Caco-2 (cell line): ENCODE measurements around the gene HS3ST3B1. TPM values are rescaled to one million over a fixed set of nuclear protein-coding genes. Genes with fewer than 3 reads are reported as not detected.

Experiments
- BruUV-seq: library from RNA; stranded (reverse); fragments of 400-500 nt; replicated peaks from 2 replicates; lab custom pipeline; 2021; lab: Mats Ljungman, UMichigan
- CTCF ChIA-PET: fragments of 300-600 bp; sonication (Branson Sonifier 250); formaldehyde crosslinking; loops from one replicate; lab custom pipeline; 2022; ENCODE audit warnings: antibody characterized with exemption; lab: Charles Lee
- POLR2A ChIA-PET: fragments of 300-600 bp; sonication (Branson Sonifier 250); formaldehyde crosslinking; loops from one replicate; lab custom pipeline; 2022; ENCODE audit warnings: antibody characterized with exemption; lab: Charles Lee
- DNase-seq, 2 experiments: peaks; one replicate each; pipeline versions ENCODE4 v3.0.0 to v3.0.0-alpha.2; 2020 to 2022
- H3K27me3 ChIP-seq: replicated peaks from 2 replicates; pipeline ENCODE4 v1.6.0; 2011; ENCODE audit warnings: low read length; ENCODE audit not compliant: control insufficient read depth, insufficient read depth
- H3K36me3 ChIP-seq: 2 replicates; pipeline ENCODE4 v1.5.1; 2011; ENCODE audit warnings: low read length; ENCODE audit not compliant: control insufficient read depth, insufficient read depth
- H3K4me1 ChIP-seq: fragments of 250-450 bp; sonication (Bioruptor Pico); 2 replicates; pipeline ENCODE4 v1.5.1; 2020; ENCODE audit warnings: mild to moderate bottlenecking
- H3K4me3 ChIP-seq: 2 replicates; pipeline ENCODE4 v1.5.1; 2011; ENCODE audit warnings: low read depth, mild to moderate bottlenecking, control low read depth, low read length
- H3K9me3 ChIP-seq: fragments of 250-450 bp; sonication (Bioruptor Pico); 2 replicates; pipeline ENCODE4 v1.5.1; 2020; ENCODE audit warnings: mild to moderate bottlenecking, moderate library complexity
- H3K27ac Mint-ChIP-seq: one replicate; pipeline ENCODE4 v1.8.0; 2022; ENCODE audit warnings: mixed read lengths; ENCODE audit not compliant: unreplicated experiment
- H3K27me3 Mint-ChIP-seq: one replicate; pipeline ENCODE4 v1.8.0; 2022; ENCODE audit warnings: mixed read lengths; ENCODE audit not compliant: insufficient read depth, unreplicated experiment
- H3K36me3 Mint-ChIP-seq: one replicate; pipeline ENCODE4 v1.8.0; 2022; ENCODE audit warnings: mild to moderate bottlenecking, mixed read lengths; ENCODE audit not compliant: insufficient read depth, unreplicated experiment
- H3K4me1 Mint-ChIP-seq: one replicate; pipeline ENCODE4 v1.8.0; 2022; ENCODE audit warnings: low read depth, mixed read lengths; ENCODE audit not compliant: unreplicated experiment
- H3K4me3 Mint-ChIP-seq: one replicate; pipeline ENCODE4 v1.8.0; 2022; ENCODE audit warnings: mild to moderate bottlenecking, moderate library complexity, mixed read lengths; ENCODE audit not compliant: unreplicated experiment
- H3K9me3 Mint-ChIP-seq: one replicate; pipeline ENCODE4 v1.8.0; 2022; ENCODE audit warnings: mixed read lengths; ENCODE audit not compliant: unreplicated experiment
- intact Hi-C: fragments of 100-400 bp; cut with micrococcal nuclease; formaldehyde crosslinking; loops from one replicate; pipeline ENCODE4 v1.10.0; 2022; ENCODE audit not compliant: unreplicated experiment
- total RNA-seq: library from RNA; stranded (reverse); gene quantifications from 2 replicates; pipeline ENCODE4 v1.2.3, GENCODE V29; 2022
- TF ChIP-seq, protein P1 (sequence below), 2 experiments: fragments of 200-600 bp in 1 of 2; IDR thresholded peaks; 1 replicate in 1 of 2; 2 replicates in 1 of 2; pipeline versions ENCODE4 v1.5.1 to v1.8.0; 2011 to 2022; ENCODE audit warnings: antibody characterized with exemption in 1 of 2, control low read depth in 1 of 2, inconsistent platforms in 1 of 2, low read depth in 1 of 2, low read length in 1 of 2, mild to moderate bottlenecking in 1 of 2, moderate library complexity in 1 of 2; ENCODE audit not compliant: insufficient read depth in 1 of 2, severe bottlenecking in 1 of 2, unreplicated experiment in 1 of 2

The HS3ST3B1 gene
- total RNA-seq, 1 experiment from 2014 or later, result 1.9 TPM

DNA sequence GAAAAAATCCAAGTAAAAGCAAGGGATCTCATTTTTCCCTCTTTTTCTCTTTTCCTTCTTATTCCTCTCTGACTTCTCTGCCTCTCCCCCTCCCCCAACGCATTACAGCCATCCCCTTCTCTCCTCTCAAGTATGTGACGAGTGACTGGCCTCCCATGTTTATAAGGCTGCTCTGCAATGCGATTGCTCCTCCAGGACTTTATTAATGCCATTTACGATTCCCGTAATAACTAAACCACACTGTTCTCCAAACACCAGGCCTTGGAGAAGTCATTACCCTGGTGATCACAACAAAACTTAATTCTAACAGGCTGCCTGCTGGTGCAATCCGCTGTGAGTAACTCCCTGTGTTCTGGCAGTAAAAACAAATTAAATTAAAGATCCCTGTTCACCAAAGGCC lies 88.8 kb downstream of the HS3ST3B1 start:
- Histone ChIP-seq H3K4me3 (no peak overlapping the region), H3K4me1 (no peaks in the 10 kb centered on the region), H3K36me3 (no peaks in the 10 kb centered on the region), H3K9me3 (no peaks in the 10 kb centered on the region), H3K27me3 (no peaks in the 10 kb centered on the region)
- CTCF ChIA-PET, result no interaction called here
- H3K4me1 Mint-ChIP-seq, result no peaks in the 10 kb centered on the region
- H3K27ac Mint-ChIP-seq, result no peak overlapping the region
- no peaks in the 10 kb centered on the region for H3K9me3 Mint-ChIP-seq
- intact Hi-C loops, result no loop called here
- DNase-seq, result no peak
- BruUV-seq, result no TSS peak
- H3K36me3 Mint-ChIP-seq, result no peaks in the 10 kb centered on the region
- TF ChIP-seq, protein P1, sequence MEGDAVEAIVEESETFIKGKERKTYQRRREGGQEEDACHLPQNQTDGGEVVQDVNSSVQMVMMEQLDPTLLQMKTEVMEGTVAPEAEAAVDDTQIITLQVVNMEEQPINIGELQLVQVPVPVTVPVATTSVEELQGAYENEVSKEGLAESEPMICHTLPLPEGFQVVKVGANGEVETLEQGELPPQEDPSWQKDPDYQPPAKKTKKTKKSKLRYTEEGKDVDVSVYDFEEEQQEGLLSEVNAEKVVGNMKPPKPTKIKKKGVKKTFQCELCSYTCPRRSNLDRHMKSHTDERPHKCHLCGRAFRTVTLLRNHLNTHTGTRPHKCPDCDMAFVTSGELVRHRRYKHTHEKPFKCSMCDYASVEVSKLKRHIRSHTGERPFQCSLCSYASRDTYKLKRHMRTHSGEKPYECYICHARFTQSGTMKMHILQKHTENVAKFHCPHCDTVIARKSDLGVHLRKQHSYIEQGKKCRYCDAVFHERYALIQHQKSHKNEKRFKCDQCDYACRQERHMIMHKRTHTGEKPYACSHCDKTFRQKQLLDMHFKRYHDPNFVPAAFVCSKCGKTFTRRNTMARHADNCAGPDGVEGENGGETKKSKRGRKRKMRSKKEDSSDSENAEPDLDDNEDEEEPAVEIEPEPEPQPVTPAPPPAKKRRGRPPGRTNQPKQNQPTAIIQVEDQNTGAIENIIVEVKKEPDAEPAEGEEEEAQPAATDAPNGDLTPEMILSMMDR (IDR thresholded peaks at IDR 0.05; ENCODE audit: insufficient read depth in 1 of 2, low read depth in 1 of 2, low read length in 1 of 2, severe bottlenecking in 1 of 2, unreplicated experiment in 1 of 2), result no peak
- H3K4me3 Mint-ChIP-seq, result no peak overlapping the region
- H3K27me3 Mint-ChIP-seq, result no peaks in the 10 kb centered on the region
- POLR2A ChIA-PET, result no interaction called here

DNA sequence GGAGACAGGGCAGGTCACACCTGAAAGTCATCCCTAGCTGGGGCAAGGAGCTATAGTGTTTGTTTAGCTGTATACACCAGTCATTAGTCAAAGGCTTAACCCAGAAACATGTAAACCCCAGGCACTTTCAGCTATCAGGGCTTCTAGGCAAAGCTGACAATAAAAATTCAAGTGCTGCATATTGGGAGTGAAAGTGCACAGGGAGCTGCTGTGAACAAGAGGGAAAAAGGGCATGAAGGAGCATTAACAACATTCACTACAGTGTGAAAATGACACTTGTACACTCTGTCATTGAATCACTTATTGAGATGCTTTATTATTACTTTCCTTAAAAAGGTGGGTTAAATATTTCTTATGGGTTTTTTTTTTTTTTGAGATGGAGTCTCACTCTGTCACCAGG lies 92.8 kb downstream of the HS3ST3B1 start:
- Mint-ChIP-seq H3K4me3 (no peak overlapping the region), H3K27ac (no peak overlapping the region), H3K4me1 (no peaks in the 10 kb centered on the region), H3K9me3 (no peaks in the 10 kb centered on the region), H3K36me3 (no peaks in the 10 kb centered on the region), H3K27me3 (no peaks in the 10 kb centered on the region)
- DNase-seq, result no peak
- ChIA-PET POLR2A (no interaction called here), CTCF (no interaction called here)
- intact Hi-C loops, result no loop called here
- Histone ChIP-seq H3K4me1 (no peaks in the 10 kb centered on the region), H3K4me3 (no peak overlapping the region), H3K9me3 (no peaks in the 10 kb centered on the region), H3K27me3 (no peaks in the 10 kb centered on the region), H3K36me3 (no peaks in the 10 kb centered on the region)
- TF ChIP-seq, protein P1 (IDR thresholded peaks at IDR 0.05; ENCODE audit: insufficient read depth in 1 of 2, low read depth in 1 of 2, low read length in 1 of 2, severe bottlenecking in 1 of 2, unreplicated experiment in 1 of 2), result no peak
- BruUV-seq, result no TSS peak

DNA sequence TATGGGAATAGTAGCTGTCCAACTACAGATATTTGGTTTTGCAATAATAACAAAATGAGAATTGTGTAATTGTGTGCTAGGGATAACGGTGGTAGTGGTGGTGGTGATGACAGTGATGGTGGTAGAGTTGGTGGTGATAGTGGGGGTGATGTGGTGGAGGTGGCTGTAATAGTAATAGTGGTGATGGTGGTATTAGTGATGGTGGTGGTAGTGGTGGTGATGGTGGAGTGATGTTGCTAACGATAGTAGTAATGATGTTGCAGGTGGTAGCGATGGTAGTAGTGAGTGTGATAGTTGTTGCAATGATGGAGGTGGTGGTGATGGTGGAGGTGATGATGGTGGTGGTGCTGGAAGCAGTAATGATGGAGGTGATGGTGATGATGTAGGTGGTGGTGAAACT lies 94.4 kb downstream of the HS3ST3B1 start:
- H3K27ac Mint-ChIP-seq, result no peak overlapping the region
- no peaks in the 10 kb centered on the region for H3K36me3 Mint-ChIP-seq
- H3K27me3 Mint-ChIP-seq, result no peaks in the 10 kb centered on the region
- no peak for DNase-seq
- peaks cover 7% of the 10 kb centered on the region for H3K9me3 Mint-ChIP-seq
- Histone ChIP-seq H3K9me3 (no peaks in the 10 kb centered on the region), H3K4me3 (no peak overlapping the region), H3K4me1 (no peaks in the 10 kb centered on the region), H3K27me3 (no peaks in the 10 kb centered on the region), H3K36me3 (no peaks in the 10 kb centered on the region)
- no TSS peak for BruUV-seq
- H3K4me1 Mint-ChIP-seq, result no peaks in the 10 kb centered on the region
- no peak overlapping the region for H3K4me3 Mint-ChIP-seq
- intact Hi-C loops, result no loop called here
- ChIA-PET CTCF (no interaction called here), POLR2A (no interaction called here)
- TF ChIP-seq, protein P1 (IDR thresholded peaks at IDR 0.05; ENCODE audit: insufficient read depth in 1 of 2, low read depth in 1 of 2, low read length in 1 of 2, severe bottlenecking in 1 of 2, unreplicated experiment in 1 of 2), result no peak
